GM12872 (cell line): ENCODE data around the gene ADGRD1.

ENCODE experiments used
- TF ChIP-seq, protein P1 (sequence below): IDR thresholded peaks from 3 replicates; pipeline ENCODE4 v1.5.1; 2011; ENCODE audit warnings: low read depth, mild to moderate bottlenecking, low read length, moderate library complexity; ENCODE audit not compliant: insufficient read depth

Gene ADGRD1

GRCh38 chr12:130998136-130998535, 44.4 kb downstream of the ADGRD1 start:
- TF ChIP-seq, protein P1, sequence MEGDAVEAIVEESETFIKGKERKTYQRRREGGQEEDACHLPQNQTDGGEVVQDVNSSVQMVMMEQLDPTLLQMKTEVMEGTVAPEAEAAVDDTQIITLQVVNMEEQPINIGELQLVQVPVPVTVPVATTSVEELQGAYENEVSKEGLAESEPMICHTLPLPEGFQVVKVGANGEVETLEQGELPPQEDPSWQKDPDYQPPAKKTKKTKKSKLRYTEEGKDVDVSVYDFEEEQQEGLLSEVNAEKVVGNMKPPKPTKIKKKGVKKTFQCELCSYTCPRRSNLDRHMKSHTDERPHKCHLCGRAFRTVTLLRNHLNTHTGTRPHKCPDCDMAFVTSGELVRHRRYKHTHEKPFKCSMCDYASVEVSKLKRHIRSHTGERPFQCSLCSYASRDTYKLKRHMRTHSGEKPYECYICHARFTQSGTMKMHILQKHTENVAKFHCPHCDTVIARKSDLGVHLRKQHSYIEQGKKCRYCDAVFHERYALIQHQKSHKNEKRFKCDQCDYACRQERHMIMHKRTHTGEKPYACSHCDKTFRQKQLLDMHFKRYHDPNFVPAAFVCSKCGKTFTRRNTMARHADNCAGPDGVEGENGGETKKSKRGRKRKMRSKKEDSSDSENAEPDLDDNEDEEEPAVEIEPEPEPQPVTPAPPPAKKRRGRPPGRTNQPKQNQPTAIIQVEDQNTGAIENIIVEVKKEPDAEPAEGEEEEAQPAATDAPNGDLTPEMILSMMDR: no peak

DNA sequence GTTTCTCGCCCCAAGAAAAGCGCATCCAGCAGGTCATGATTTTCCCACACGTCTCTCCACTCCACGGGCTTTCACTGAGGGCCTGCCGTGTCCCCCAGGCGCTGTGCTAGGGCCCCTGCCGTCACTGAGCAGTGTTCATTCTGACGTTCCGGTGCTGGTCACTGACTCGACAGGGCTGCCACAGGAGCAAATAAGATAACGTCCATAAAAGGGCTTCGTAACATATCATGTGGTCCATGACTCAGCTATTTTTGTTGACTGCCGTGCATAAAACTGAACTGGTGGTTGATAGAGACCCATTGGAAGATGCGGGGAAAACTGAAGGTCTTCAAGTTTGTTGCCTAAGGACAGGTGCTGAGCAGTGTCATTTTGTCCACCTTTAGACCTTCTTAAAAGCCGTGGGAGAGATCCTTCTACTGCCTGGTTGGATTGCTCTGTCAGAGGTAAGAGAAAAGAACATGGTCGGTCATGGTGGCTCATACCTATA, 46.3 kb downstream of the ADGRD1 start:
- TF ChIP-seq, protein P1: no peak

GRCh38 chr12:131001493-131001892, 47.8 kb downstream of the ADGRD1 start:
- TF ChIP-seq, protein P1: no peak

- TF ChIP-seq, protein P1: no peak
Observed at GRCh38 chr12:131002216-131002631, 48.5 kb downstream of the ADGRD1 start.

GRCh38 chr12:131003036-131003715, 49.5 kb downstream of the ADGRD1 start:
- TF ChIP-seq, protein P1: no peak

- TF ChIP-seq, protein P1: no peak
Observed at GRCh38 chr12:131003716-131004045, 50.0 kb downstream of the ADGRD1 start.

DNA sequence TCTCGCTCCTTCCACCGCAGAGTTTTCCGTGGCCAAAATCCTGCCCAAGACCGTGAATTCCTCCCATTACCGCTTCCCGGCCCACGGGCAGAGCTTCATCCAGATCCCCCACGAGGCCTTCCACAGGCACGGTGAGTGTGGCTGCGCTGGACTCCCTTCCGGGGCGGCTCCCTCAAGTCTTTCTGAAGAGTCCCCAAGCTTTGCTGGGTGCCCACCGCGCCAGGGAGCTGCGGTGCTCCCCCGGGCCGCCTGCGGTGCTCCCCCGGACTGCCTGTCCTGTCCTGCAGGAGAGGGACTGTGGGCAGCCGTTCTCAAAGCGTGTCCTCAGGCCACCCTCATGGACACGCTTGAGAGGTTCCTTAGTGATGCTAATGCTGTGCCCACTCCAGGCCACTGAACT, 50.5 kb downstream of the ADGRD1 start:
- TF ChIP-seq, protein P1: no peak
